ENCODE data around the gene LRBA.

DNA sequence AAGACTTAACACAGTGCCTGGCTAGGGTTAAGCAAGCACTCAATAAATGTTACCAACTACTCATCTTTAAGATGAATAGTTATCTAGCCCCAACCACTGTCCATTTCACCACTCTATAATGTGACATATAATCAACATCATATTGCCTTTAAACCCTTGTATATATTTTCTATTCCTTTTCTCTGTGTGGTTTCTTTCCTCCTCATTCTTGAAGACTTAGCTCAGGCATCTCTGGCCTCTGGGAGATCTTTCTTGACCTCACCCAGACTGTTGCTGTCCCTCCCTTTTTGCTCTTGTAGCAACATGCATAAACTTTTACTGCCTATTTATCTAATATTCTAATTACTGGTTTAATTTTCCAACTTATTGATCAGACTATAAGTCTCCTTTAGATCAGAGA, 683.0 kb downstream of the LRBA start:
- TF ChIP-seq, protein P1, sequence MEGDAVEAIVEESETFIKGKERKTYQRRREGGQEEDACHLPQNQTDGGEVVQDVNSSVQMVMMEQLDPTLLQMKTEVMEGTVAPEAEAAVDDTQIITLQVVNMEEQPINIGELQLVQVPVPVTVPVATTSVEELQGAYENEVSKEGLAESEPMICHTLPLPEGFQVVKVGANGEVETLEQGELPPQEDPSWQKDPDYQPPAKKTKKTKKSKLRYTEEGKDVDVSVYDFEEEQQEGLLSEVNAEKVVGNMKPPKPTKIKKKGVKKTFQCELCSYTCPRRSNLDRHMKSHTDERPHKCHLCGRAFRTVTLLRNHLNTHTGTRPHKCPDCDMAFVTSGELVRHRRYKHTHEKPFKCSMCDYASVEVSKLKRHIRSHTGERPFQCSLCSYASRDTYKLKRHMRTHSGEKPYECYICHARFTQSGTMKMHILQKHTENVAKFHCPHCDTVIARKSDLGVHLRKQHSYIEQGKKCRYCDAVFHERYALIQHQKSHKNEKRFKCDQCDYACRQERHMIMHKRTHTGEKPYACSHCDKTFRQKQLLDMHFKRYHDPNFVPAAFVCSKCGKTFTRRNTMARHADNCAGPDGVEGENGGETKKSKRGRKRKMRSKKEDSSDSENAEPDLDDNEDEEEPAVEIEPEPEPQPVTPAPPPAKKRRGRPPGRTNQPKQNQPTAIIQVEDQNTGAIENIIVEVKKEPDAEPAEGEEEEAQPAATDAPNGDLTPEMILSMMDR (conservative IDR thresholded peaks at IDR 0.05; ENCODE audit: low read depth, low read length), result no peak
- TF ChIP-seq POLR2A (IDR thresholded peaks at IDR 0.05; ENCODE audit: low read depth, low read length) (no peak), RFX5 (IDR thresholded peaks at IDR 0.05; ENCODE audit: low read depth, low read length) (no peak), CEBPB (IDR thresholded peaks at IDR 0.05; ENCODE audit: low read depth, low read length) (no peak), RAD21 (IDR thresholded peaks at IDR 0.05; ENCODE audit: low read length) (no peak), BHLHE40 (IDR thresholded peaks at IDR 0.05; ENCODE audit: low read depth, low read length) (no peak), MXI1 (IDR thresholded peaks at IDR 0.05; ENCODE audit: borderline replicate concordance, low read depth, low read length) (no peak), RCOR1 (IDR thresholded peaks at IDR 0.05; ENCODE audit: insufficient replicate concordance, low read length) (no peak), MAZ (IDR thresholded peaks at IDR 0.05; ENCODE audit: borderline replicate concordance, low read depth, low read length) (no peak), MAFK (IDR thresholded peaks at IDR 0.05; ENCODE audit: low read depth, low read length) (no peak)
- TF ChIP-seq, protein P2, sequence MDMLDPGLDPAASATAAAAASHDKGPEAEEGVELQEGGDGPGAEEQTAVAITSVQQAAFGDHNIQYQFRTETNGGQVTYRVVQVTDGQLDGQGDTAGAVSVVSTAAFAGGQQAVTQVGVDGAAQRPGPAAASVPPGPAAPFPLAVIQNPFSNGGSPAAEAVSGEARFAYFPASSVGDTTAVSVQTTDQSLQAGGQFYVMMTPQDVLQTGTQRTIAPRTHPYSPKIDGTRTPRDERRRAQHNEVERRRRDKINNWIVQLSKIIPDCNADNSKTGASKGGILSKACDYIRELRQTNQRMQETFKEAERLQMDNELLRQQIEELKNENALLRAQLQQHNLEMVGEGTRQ (IDR thresholded peaks at IDR 0.05; ENCODE audit: low read depth, low read length), result no peak
- TF ChIP-seq, protein P3, sequence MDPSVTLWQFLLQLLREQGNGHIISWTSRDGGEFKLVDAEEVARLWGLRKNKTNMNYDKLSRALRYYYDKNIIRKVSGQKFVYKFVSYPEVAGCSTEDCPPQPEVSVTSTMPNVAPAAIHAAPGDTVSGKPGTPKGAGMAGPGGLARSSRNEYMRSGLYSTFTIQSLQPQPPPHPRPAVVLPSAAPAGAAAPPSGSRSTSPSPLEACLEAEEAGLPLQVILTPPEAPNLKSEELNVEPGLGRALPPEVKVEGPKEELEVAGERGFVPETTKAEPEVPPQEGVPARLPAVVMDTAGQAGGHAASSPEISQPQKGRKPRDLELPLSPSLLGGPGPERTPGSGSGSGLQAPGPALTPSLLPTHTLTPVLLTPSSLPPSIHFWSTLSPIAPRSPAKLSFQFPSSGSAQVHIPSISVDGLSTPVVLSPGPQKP (IDR thresholded peaks at IDR 0.05; ENCODE audit: borderline replicate concordance, low read depth, low read length), result no peak
